OCI-LY3 (cell line): ENCODE measurements around the gene SDK2.

Experiments
- EZH2phosphoT487 ChIP-seq: fragments of 200-600 bp; shearing (Covaris generic); IDR thresholded peaks from 2 replicates; pipeline ENCODE4 v1.6.1; 2018; ENCODE audit warnings: antibody characterized with exemption, mixed run types, low read depth
- TF ChIP-seq, protein P1 (sequence below): fragments of 200-600, 300-600 bp; sonication (generic); IDR thresholded peaks from 2 replicates; pipeline ENCODE4 v1.5.1; 2014; ENCODE audit warnings: antibody characterized with exemption, low read length, low read depth

DNA sequence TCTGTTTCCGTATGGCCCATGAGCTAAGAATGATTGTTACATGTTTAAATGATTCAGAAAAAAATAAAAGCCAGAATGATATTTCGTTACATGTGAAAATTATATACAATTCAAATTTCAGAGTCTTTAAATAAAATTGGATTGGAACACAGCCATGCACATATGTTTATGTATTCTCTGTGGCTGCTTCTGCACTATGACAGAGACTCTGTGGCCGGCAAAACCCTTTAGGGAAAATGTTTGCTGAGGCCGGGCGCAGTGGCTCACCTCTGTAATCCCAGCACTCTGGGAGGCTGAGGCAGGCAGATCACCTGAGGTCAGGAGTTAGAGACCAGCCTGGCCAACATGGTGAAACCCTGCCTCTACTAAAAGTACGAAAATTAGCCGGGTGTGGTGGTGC, 316.6 kb downstream of the SDK2 start:
- TF ChIP-seq, protein P1, sequence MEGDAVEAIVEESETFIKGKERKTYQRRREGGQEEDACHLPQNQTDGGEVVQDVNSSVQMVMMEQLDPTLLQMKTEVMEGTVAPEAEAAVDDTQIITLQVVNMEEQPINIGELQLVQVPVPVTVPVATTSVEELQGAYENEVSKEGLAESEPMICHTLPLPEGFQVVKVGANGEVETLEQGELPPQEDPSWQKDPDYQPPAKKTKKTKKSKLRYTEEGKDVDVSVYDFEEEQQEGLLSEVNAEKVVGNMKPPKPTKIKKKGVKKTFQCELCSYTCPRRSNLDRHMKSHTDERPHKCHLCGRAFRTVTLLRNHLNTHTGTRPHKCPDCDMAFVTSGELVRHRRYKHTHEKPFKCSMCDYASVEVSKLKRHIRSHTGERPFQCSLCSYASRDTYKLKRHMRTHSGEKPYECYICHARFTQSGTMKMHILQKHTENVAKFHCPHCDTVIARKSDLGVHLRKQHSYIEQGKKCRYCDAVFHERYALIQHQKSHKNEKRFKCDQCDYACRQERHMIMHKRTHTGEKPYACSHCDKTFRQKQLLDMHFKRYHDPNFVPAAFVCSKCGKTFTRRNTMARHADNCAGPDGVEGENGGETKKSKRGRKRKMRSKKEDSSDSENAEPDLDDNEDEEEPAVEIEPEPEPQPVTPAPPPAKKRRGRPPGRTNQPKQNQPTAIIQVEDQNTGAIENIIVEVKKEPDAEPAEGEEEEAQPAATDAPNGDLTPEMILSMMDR = no peak
- no peak for TF ChIP-seq EZH2phosphoT487
